Kidney (tissue), 14 donors: ENCODE measurements around the gene FFAR4. TPM values are rescaled to one million over a fixed set of nuclear protein-coding genes. Genes with fewer than 3 reads are reported as not detected.
A peak's percentile ranks its signal among the peaks of the same experiment; 100 is the strongest.
"Not testable (repeated sequence)": the region's sequence is repeated elsewhere in the genome, so short reads cannot be mapped to it uniquely, and the experiment has no call there.

Experiments
- DNase-seq, 5 donors: peaks; one replicate each; pipeline ENCODE4 v3.0.0-alpha.2; 2013 to 2020
- FAIRE-seq: peaks from 2 replicates; lab custom pipeline; 2012; peaks lifted over from hg19 to GRCh38; lab: Jason Lieb, UNC
- H3K27ac ChIP-seq, 2 donors: one replicate each; pipeline ENCODE4 v1.7.0; 2013; ENCODE audit warnings: low read depth in 2 of 2, low read length in 2 of 2, inconsistent platforms in 1 of 2
- H3K27me3 ChIP-seq: one replicate; pipeline ENCODE4 v1.7.1; 2013; ENCODE audit warnings: low read length, inconsistent platforms; ENCODE audit not compliant: control insufficient read depth, insufficient read depth
- H3K36me3 ChIP-seq, 3 donors: one replicate each; pipeline versions ENCODE4 v1.7.0 to v1.7.1; 2013; ENCODE audit warnings: low read length in 3 of 3, control low read depth in 1 of 3, inconsistent platforms in 1 of 3; ENCODE audit not compliant: insufficient read depth in 3 of 3, control insufficient read depth in 2 of 3
- H3K4me1 ChIP-seq, 3 donors: one replicate each; pipeline versions ENCODE4 v1.7.0 to v1.7.1; 2013; ENCODE audit warnings: low read length in 3 of 3, inconsistent platforms in 1 of 3, low read depth in 1 of 3; ENCODE audit not compliant: control insufficient read depth in 2 of 3, insufficient read depth in 2 of 3
- H3K4me3 ChIP-seq, 3 donors: one replicate each; pipeline versions ENCODE4 v1.7.0 to v1.8.1; 2013; ENCODE audit warnings: low read length in 3 of 3, control low read depth in 1 of 3, inconsistent platforms in 1 of 3
- H3K9ac ChIP-seq, 3 donors: one replicate each; pipeline versions ENCODE4 v1.7.0 to v1.7.1; 2013; ENCODE audit warnings: low read length in 3 of 3, control low read depth in 1 of 3, inconsistent platforms in 1 of 3
- H3K9me3 ChIP-seq, 3 donors: one replicate each; pipeline versions ENCODE4 v1.7.0 to v1.7.1; 2013; ENCODE audit warnings: low read length in 3 of 3, control low read depth in 1 of 3, inconsistent platforms in 1 of 3; ENCODE audit not compliant: control insufficient read depth in 2 of 3, insufficient read depth in 1 of 3
- CTCF ChIP-seq: IDR thresholded peaks from 3 replicates; pipeline ENCODE4 v1.5.1; 2012; ENCODE audit warnings: mild to moderate bottlenecking, moderate library complexity, borderline replicate concordance; ENCODE audit not compliant: insufficient read depth; ENCODE audit errors: extremely low read depth
- intact Hi-C: fragments of 100-400 bp; cut with DNase I; formaldehyde crosslinking; loops from one replicate; pipeline ENCODE4 v1.11.1; 2022
- polyA plus RNA-seq: library from polyadenylated mRNA; stranded (reverse); fragments of 350-450 nt; fragmentation: Illumina TruSeq; extraction: RNeasy Lipid Tissue Mini Kit (QIAGEN cat#74804); gene quantifications from one replicate; pipeline ENCODE4 v1.2.3, GENCODE V29; 2014; ENCODE audit warnings: low read depth, low replicate concordance; ENCODE audit not compliant: insufficient read depth
- total RNA-seq: library from RNA; stranded (reverse); fragmentation: NEBNext Ultra II Directional; extraction: Animal tissue kit (Norgen Biotek cat#: 25700); gene quantifications from one replicate; pipeline ENCODE4 v1.2.1, GENCODE V29; 2021
- donor health status: control.
- donor health status: control.
- donor health status: control.
- donor health status: control.
- donor health status: control.
- donor health status: DM: yes; HTN: yes; CAD: no.
- donor health status: Normal renal cell carcinoma (clear cell type).

The FFAR4 gene
- total and polyA plus RNA-seq, 2 donors from 2014 or later = 0.11 to 1.0 TPM

- Histone ChIP-seq H3K27ac (no peak overlapping the region), H3K9ac (no peak overlapping the region), H3K4me1 (no peaks in the 10 kb centered on the region), H3K9me3 (no peaks in the 10 kb centered on the region), H3K36me3 (no peaks in the 10 kb centered on the region), H3K4me3 (peak overlapping the region in 1 of 3 donors; percentile 11), H3K27me3 (no peaks in the 10 kb centered on the region)
- peak in 4 of 5 donors; percentile 54 to 70 (median 64) for DNase-seq
- intact Hi-C loops = no loop called here
- FAIRE-seq = no peak
- peak; percentile 63 for TF ChIP-seq CTCF
Measured at GRCh38 chr10:93541402-93542357, 24.8 kb upstream of the FFAR4 start.

- intact Hi-C loops = no loop called here
- peak in 4 of 5 donors; percentile 56 to 81 (median 70) for DNase-seq
- Histone ChIP-seq H3K4me3 (peak overlapping the region in 1 of 3 donors; percentile 11), H3K36me3 (no peaks in the 10 kb centered on the region), H3K9me3 (no peaks in the 10 kb centered on the region), H3K27ac (no peak overlapping the region), H3K27me3 (no peaks in the 10 kb centered on the region), H3K9ac (peak overlapping the region in 1 of 3 donors; percentile 10), H3K4me1 (no peaks in the 10 kb centered on the region)
- no peak for TF ChIP-seq CTCF
- FAIRE-seq = no peak
Measured at GRCh38 chr10:93542358-93542791, 24.1 kb upstream of the FFAR4 start.

GRCh38 chr10:93546995-93547394, 19.5 kb upstream of the FFAR4 start:
- FAIRE-seq, DNase-seq, intact Hi-C loops, H3K9ac ChIP-seq, H3K9me3 ChIP-seq, H3K4me1 ChIP-seq, H3K36me3 ChIP-seq, H3K4me3 ChIP-seq, H3K27ac ChIP-seq, H3K27me3 ChIP-seq: not testable (repeated sequence)

- DNase-seq (no peak), FAIRE-seq (no peak)
- H3K36me3 ChIP-seq = no peaks in the 10 kb centered on the region
- H3K9me3 ChIP-seq = no peaks in the 10 kb centered on the region
- no peak for TF ChIP-seq CTCF
- intact Hi-C loops = no loop called here
- no peak overlapping the region for H3K9ac ChIP-seq
- no peak overlapping the region for H3K4me3 ChIP-seq
- no peaks in the 10 kb centered on the region for H3K4me1 ChIP-seq
- H3K27me3 ChIP-seq = no peaks in the 10 kb centered on the region
- H3K27ac ChIP-seq = no peak overlapping the region
Measured at GRCh38 chr10:93547522-93547921, 18.9 kb upstream of the FFAR4 start.
